MCF 10A (cell line): ENCODE data around the gene MECR. TPM values are rescaled to one million over a fixed set of nuclear protein-coding genes. Genes with fewer than 3 reads are reported as not detected.

Experiments used
- Bru-seq: library from RNA; stranded (reverse); fragments of 400-500 nt; gene quantifications from one replicate; lab custom pipeline; 2021; lab: Mats Ljungman, UMichigan
- BruChase-seq, 2 experiments: library from RNA; stranded (reverse); fragments of 400-500 nt; gene quantifications; one replicate each; lab custom pipeline; 2021; lab: Mats Ljungman, UMichigan
- BruUV-seq: library from RNA; stranded (reverse); fragments of 400-500 nt; replicated peaks from 2 replicates; lab custom pipeline; 2021; lab: Mats Ljungman, UMichigan
- CTCF ChIA-PET: fragments of 300-600 bp; sonication (Branson Sonifier 250); formaldehyde crosslinking; extraction: SDS; loops from one replicate; lab custom pipeline; 2021; ENCODE audit warnings: antibody characterized with exemption, inconsistent platforms; lab: Yijun Ruan, JAX
- POLR2A ChIA-PET: fragments of 300-600, 350-650 bp; sonication (Branson Sonifier 250); formaldehyde crosslinking; extraction: SDS; loops from one replicate; lab custom pipeline; 2020; ENCODE audit warnings: antibody characterized with exemption, inconsistent platforms; lab: Yijun Ruan, JAX
- DNase-seq: peaks from one replicate; pipeline ENCODE4 v3.0.0-alpha.2; 2018; ENCODE audit not compliant: unreplicated experiment
- H3K27ac Mint-ChIP-seq: one replicate; pipeline ENCODE4 v1.8.0; 2022; ENCODE audit warnings: mild to moderate bottlenecking, low read depth, mixed read lengths; ENCODE audit not compliant: unreplicated experiment
- H3K27me3 Mint-ChIP-seq: one replicate; pipeline ENCODE4 v1.8.0; 2022; ENCODE audit warnings: mixed read lengths; ENCODE audit not compliant: insufficient read depth, unreplicated experiment
- H3K36me3 Mint-ChIP-seq: one replicate; pipeline ENCODE4 v1.8.0; 2022; ENCODE audit warnings: mild to moderate bottlenecking, moderate library complexity, mixed read lengths; ENCODE audit not compliant: insufficient read depth, unreplicated experiment
- H3K4me1 Mint-ChIP-seq: one replicate; pipeline ENCODE4 v1.8.0; 2022; ENCODE audit warnings: mixed read lengths; ENCODE audit not compliant: insufficient read depth, unreplicated experiment
- H3K4me3 Mint-ChIP-seq: one replicate; pipeline ENCODE4 v1.8.0; 2022; ENCODE audit warnings: mild to moderate bottlenecking, moderate library complexity, mixed read lengths; ENCODE audit not compliant: unreplicated experiment
- H3K9me3 Mint-ChIP-seq: one replicate; pipeline ENCODE4 v1.8.0; 2022; ENCODE audit warnings: mixed read lengths; ENCODE audit not compliant: unreplicated experiment
- intact Hi-C: fragments of 100-400 bp; cut with micrococcal nuclease; formaldehyde crosslinking; loops from 2 replicates; pipeline ENCODE4 v1.14.1; 2022
- long read RNA-seq: library from polyadenylated mRNA; stranded (forward); transcript quantifications from one replicate; pipeline ENCODE4 v2.0.0, GENCODE V29; 2022
- total RNA-seq: library from RNA; stranded (reverse); gene quantifications from 2 replicates; pipeline ENCODE4 v1.2.3, GENCODE V29; 2022
- TF ChIP-seq, protein P1 (sequence below): fragments of 200-600 bp; IDR thresholded peaks from one replicate; pipeline ENCODE4 v1.8.0; 2022; ENCODE audit warnings: antibody characterized with exemption, mild to moderate bottlenecking; ENCODE audit not compliant: unreplicated experiment

Gene MECR, protein sequence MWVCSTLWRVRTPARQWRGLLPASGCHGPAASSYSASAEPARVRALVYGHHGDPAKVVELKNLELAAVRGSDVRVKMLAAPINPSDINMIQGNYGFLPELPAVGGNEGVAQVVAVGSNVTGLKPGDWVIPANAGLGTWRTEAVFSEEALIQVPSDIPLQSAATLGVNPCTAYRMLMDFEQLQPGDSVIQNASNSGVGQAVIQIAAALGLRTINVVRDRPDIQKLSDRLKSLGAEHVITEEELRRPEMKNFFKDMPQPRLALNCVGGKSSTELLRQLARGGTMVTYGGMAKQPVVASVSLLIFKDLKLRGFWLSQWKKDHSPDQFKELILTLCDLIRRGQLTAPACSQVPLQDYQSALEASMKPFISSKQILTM
- 46.2 and 59.1 TPM in 2 replicates for total RNA-seq
- percentile 67 among the genes with signal in this experiment for Bru-seq, nascent RNA
- BruChase-seq, experiment 1, labeled RNA remaining after a 6-hour chase = percentile 52 among the genes with signal in this experiment
- percentile 56 among the genes with signal in this experiment for BruChase-seq, experiment 2, labeled RNA remaining after a 2-hour chase
- long read RNA-seq, transcript MECR-202 (10 exons, 2,416 nt) = minor isoform, 15 of 199 reads
- long read RNA-seq, transcript MECR-201 (10 exons, 1,353 nt) = major isoform, 104 of 199 reads
- long read RNA-seq, partial matches to known transcripts = 2 of 199 reads
- long read RNA-seq, other reads (novel, unspliced or antisense) = 78 of 199 reads

DNA sequence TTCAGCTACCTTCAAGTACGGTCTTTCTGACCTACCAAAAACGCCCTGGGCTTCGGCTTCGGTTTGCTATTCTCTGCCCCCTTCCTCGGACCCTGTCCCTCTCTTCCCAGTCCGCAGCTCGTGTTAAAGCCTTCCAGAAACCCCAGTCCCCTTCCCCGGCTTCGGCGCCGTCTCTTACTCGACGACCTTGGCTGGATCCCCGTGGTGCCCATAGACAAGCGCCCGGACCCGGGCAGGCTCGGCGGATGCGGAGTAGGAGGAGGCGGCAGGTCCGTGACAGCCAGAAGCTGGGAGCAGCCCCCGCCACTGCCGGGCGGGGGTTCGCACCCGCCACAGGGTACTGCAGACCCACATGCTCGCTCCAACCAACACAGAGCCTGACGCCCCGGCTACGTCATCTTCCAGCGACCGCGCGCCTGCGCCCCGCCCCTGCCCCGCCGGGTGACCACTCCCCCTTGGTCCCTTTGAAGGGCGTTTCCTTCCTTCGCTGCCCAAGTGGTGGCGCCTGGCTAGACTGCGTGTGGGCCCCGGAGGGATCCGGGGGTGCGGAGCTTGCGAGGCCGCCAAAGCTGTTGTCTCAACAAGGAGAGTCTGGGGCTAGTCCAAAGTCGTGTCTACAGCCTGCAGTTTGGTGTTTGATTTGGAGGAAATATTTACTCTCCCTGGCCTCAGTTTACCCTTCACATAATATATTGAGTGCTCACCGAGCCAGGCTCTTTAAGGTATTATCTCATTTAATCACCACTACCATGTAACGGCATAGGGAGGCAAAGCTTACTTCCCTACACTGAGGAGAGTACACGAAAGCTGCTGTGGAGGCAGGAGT is at the start of gene MECR:
Gene MECR, minus strand, starts transcription at position 382 of the 826 bp plus-strand sequence. Its CDS starts 28 bp downstream, at position 354.
- TF ChIP-seq, protein P1, sequence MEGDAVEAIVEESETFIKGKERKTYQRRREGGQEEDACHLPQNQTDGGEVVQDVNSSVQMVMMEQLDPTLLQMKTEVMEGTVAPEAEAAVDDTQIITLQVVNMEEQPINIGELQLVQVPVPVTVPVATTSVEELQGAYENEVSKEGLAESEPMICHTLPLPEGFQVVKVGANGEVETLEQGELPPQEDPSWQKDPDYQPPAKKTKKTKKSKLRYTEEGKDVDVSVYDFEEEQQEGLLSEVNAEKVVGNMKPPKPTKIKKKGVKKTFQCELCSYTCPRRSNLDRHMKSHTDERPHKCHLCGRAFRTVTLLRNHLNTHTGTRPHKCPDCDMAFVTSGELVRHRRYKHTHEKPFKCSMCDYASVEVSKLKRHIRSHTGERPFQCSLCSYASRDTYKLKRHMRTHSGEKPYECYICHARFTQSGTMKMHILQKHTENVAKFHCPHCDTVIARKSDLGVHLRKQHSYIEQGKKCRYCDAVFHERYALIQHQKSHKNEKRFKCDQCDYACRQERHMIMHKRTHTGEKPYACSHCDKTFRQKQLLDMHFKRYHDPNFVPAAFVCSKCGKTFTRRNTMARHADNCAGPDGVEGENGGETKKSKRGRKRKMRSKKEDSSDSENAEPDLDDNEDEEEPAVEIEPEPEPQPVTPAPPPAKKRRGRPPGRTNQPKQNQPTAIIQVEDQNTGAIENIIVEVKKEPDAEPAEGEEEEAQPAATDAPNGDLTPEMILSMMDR = peak; percentile 11
- Mint-ChIP-seq H3K27me3 (peaks cover 14% of the 10 kb centered on the region), H3K9me3 (no peaks in the 10 kb centered on the region), H3K4me3 (peak within 1 kb of the TSS; percentile 90), H3K36me3 (peaks cover 9% of the 10 kb centered on the region), H3K4me1 (peaks cover 11% of the 10 kb centered on the region), H3K27ac (peak within 1 kb of the TSS; percentile 96)
- POLR2A ChIA-PET = interaction anchor here (0.6 to 2.9 kb wide), 22 partner anchors 8 to 1553 kb away, joined by 3 to 18 read pairs (median 3); partner anchors contain the start of genes SRSF4 and TAF12
- CTCF ChIA-PET = interaction anchor here (0.6 to 1.4 kb wide), 4 partner anchors 12 to 814 kb away, joined by 3 to 8 read pairs (median 3); no protein-coding TSS in a partner anchor
- intact Hi-C loops = loop anchor here (10.0 kb wide), 1 partner anchor 854 kb away; no protein-coding TSS in a partner anchor
- DNase-seq = peak; percentile 90
- no TSS peak for BruUV-seq

DNA sequence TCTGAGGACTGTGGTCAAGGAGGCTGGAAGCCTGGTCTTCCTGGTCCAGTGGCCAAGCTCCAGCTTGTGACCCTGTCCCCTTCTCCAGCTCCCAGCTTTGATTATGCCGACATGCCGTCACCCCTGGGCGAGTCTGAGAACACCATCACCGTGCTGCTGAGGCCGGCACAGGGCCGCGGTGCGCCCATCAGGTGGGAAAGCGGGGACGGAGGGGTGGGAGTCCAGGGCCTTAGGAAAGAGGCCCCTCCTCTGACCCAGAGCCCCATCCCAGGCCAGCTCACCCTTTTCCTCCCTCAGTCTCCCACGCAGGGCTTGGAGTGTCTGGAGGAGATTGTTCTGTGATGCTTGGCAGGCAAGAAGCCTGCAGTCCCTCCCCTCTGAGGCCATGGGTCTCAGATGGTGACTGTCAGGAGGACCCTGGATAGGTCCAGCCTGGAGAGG is 49.2 kb upstream of the MECR start:
- H3K27me3 Mint-ChIP-seq = no peaks in the 10 kb centered on the region
- TF ChIP-seq, protein P1 = no peak
- DNase-seq = no peak
- H3K4me1 Mint-ChIP-seq = peaks cover 7% of the 10 kb centered on the region
- intact Hi-C loops = no loop called here
- ChIA-PET CTCF (no interaction called here), POLR2A (no interaction called here)
- BruUV-seq = no TSS peak
- H3K4me3 Mint-ChIP-seq = no peak overlapping the region
- no peak overlapping the region for H3K27ac Mint-ChIP-seq
- peaks cover 50% of the 10 kb centered on the region for H3K36me3 Mint-ChIP-seq
- H3K9me3 Mint-ChIP-seq = no peaks in the 10 kb centered on the region

DNA sequence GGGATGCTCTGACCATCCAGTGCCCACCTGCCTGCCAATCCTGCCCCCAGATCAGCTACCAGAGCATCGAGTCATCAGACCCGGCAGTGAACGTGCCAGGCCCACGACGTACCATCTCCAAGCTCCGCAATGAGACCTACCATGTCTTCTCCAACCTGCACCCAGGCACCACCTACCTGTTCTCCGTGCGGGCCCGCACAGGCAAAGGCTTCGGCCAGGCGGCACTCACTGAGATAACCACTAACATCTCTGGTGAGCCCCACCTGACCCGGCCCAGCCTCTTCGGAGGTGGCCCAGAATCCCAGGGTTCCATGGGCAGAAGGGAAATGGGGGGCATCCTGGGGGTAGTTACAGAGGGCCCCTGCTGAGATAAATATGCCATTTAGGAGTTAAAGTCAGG is 48.7 kb upstream of the MECR start:
- Mint-ChIP-seq H3K9me3 (no peaks in the 10 kb centered on the region), H3K27ac (no peak overlapping the region), H3K4me1 (peaks cover 7% of the 10 kb centered on the region), H3K4me3 (no peak overlapping the region), H3K36me3 (peaks cover 54% of the 10 kb centered on the region), H3K27me3 (no peaks in the 10 kb centered on the region)
- CTCF ChIA-PET = no interaction called here
- TF ChIP-seq, protein P1 = no peak
- intact Hi-C loops = no loop called here
- BruUV-seq = no TSS peak
- DNase-seq = no peak
- POLR2A ChIA-PET = no interaction called here
